B cell (primary cell): ENCODE results near the gene PELI2.

Experiments
- CTCF ChIP-seq: fragments of 200-600 bp; IDR thresholded peaks from one replicate; pipeline ENCODE4 v1.8.0; 2022; ENCODE audit warnings: antibody characterized with exemption, mild to moderate bottlenecking
- EZH2 ChIP-seq: IDR thresholded peaks from 2 replicates; pipeline ENCODE4 v1.6.1; 2012; ENCODE audit warnings: borderline replicate concordance, low read depth, mild to moderate bottlenecking, moderate library complexity, low read length; ENCODE audit not compliant: insufficient read depth, poor library complexity, severe bottlenecking

DNA sequence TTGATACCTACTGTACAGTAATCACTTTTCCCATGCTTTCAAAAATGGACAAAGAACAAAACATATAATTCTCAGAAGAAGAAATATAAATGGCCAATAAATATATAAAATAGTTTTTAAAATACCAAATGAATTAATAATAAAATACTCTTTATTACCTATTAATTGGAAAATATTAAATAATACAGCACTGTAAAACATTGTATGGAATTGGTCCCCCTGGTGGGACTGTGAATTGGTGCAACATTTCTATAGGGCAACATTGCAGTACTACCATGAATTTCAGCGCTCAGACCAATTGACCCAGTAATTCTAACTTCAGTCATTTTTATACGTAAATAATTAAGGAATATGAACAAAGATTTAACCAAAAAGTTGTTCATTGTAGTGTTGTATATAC is 162.6 kb downstream of the PELI2 start:
- TF ChIP-seq CTCF (peak; percentile 4), EZH2 (no peak)
